Activated CD8-positive, alpha-beta memory T cell treated with anti-CD3 and anti-CD28 coated beads for 48 hours (primary cell): ENCODE measurements around the gene CREB3L2.

ENCODE experiments used
- DNase-seq, 3 experiments: peaks; one replicate each; pipeline ENCODE4 v3.0.0-alpha.2; 2020; ENCODE audit warnings: low read depth in 2 of 3, low spot score in 2 of 3

The CREB3L2 gene

GRCh38 chr7:137878333-137878961 is 123.4 kb downstream of the CREB3L2 start:
- DNase-seq, result no peak

GRCh38 chr7:137877027-137877675 is 124.7 kb downstream of the CREB3L2 start:
- no peak for DNase-seq

- DNase-seq, result no peak
Measured at GRCh38 chr7:137875746-137876145, 126.1 kb downstream of the CREB3L2 start.

GRCh38 chr7:137873979-137874777 is 127.7 kb downstream of the CREB3L2 start:
- no peak for DNase-seq

- DNase-seq, result no peak
Measured at GRCh38 chr7:137873524-137873923, 128.4 kb downstream of the CREB3L2 start.

- no peak for DNase-seq
Measured at GRCh38 chr7:137871170-137871915, 130.5 kb downstream of the CREB3L2 start.

- no peak for DNase-seq
Measured at GRCh38 chr7:137870684-137871083, 131.2 kb downstream of the CREB3L2 start.

- no peak for DNase-seq
Measured at GRCh38 chr7:137870078-137870477, 131.8 kb downstream of the CREB3L2 start.

GRCh38 chr7:137869260-137869659 is 132.6 kb downstream of the CREB3L2 start:
- DNase-seq, result no peak

GRCh38 chr7:137867289-137867688 is 134.6 kb downstream of the CREB3L2 start:
- DNase-seq, result no peak

- no peak for DNase-seq
Measured at GRCh38 chr7:137865764-137866163, 136.1 kb downstream of the CREB3L2 start.

GRCh38 chr7:137862964-137863363 is 138.9 kb downstream of the CREB3L2 start:
- no peak for DNase-seq

- DNase-seq, result no peak
Measured at GRCh38 chr7:137862358-137862757, 139.5 kb downstream of the CREB3L2 start.

GRCh38 chr7:137860542-137860941 is 141.3 kb downstream of the CREB3L2 start:
- DNase-seq, result no peak

- DNase-seq, result no peak
Measured at GRCh38 chr7:137853053-137853452, 148.8 kb downstream of the CREB3L2 start.

- DNase-seq, result no peak
Measured at GRCh38 chr7:137852108-137852507, 149.8 kb downstream of the CREB3L2 start.

- DNase-seq, result no peak
Measured at GRCh38 chr7:137850972-137851945, 150.6 kb downstream of the CREB3L2 start.

GRCh38 chr7:137850571-137850970 is 151.3 kb downstream of the CREB3L2 start:
- DNase-seq, result no peak

- DNase-seq, result no peak
Measured at GRCh38 chr7:137848095-137848494, 153.8 kb downstream of the CREB3L2 start.

GRCh38 chr7:137847568-137848050 is 154.3 kb downstream of the CREB3L2 start:
- no peak for DNase-seq
